ENCODE measurements around the gene AJAP1. TPM values are rescaled to one million over a fixed set of nuclear protein-coding genes. Genes with fewer than 3 reads are reported as not detected.

Gene AJAP1
- total and polyA plus RNA-seq, 12 donors = 0.07 to 2.2 (median 0.44) TPM

DNA sequence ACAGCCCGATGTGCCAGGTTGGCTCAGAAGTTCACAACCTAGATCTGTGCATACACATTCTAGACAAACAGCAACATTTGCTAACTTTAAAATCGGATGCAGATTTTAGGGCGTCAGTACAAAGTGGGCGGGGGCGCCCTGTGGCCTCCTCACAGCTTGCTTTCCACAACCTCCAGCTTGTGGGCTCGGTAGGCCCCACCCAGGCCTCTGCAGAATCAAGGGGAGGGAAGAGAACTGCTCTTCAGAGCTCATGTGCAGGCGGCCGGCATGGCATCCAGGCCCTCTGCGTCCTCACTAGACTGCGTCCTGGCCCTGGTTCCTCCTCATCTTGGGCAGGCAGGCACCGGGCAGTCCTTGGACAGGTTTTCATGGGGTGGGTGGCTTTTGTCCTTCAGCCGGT is 59.3 kb downstream of the AJAP1 start:
- H3K4me1 ChIP-seq (replicated peaks in 1 of 2) = no peaks in the 10 kb centered on the region
- TF ChIP-seq POLR2A (IDR thresholded peaks at IDR 0.05) = no peak
- TF ChIP-seq, protein P1, sequence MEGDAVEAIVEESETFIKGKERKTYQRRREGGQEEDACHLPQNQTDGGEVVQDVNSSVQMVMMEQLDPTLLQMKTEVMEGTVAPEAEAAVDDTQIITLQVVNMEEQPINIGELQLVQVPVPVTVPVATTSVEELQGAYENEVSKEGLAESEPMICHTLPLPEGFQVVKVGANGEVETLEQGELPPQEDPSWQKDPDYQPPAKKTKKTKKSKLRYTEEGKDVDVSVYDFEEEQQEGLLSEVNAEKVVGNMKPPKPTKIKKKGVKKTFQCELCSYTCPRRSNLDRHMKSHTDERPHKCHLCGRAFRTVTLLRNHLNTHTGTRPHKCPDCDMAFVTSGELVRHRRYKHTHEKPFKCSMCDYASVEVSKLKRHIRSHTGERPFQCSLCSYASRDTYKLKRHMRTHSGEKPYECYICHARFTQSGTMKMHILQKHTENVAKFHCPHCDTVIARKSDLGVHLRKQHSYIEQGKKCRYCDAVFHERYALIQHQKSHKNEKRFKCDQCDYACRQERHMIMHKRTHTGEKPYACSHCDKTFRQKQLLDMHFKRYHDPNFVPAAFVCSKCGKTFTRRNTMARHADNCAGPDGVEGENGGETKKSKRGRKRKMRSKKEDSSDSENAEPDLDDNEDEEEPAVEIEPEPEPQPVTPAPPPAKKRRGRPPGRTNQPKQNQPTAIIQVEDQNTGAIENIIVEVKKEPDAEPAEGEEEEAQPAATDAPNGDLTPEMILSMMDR (IDR thresholded peaks at IDR 0.05) = no peak
- H3K27ac ChIP-seq = no peak overlapping the region
- no peaks in the 10 kb centered on the region for H3K9me3 ChIP-seq (replicated peaks in 1 of 3)
- H3K27me3 ChIP-seq = peaks cover 11% of the 10 kb centered on the region
- no peaks in the 10 kb centered on the region for H3K36me3 ChIP-seq (replicated peaks in 1 of 2)
- 62 to 83% (median 78%) methylated on average over 6 to 12 of the region's 12 CpGs for WGBS, 4 donors
- intact Hi-C loops (cut with DNase I) = no loop called here
- no peak overlapping the region for H3K4me3 ChIP-seq
- no peak for DNase-seq

DNA sequence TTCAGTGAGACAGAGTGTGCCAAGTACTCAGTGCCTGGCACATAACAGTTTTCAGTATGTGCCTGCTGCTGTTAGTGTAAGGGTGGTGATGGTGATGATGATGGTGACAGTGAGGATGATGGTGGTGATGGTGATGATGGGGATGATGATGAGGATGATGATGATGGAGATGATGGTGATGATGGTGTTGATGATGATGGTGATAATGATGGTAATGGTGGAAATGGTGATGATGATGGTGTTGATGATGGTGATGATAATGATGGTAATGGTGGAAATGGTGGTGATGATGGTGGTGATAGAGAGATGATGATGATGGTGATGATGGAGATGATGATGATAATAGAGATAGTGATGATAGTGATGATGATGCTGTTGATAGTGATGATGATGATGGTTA is 62.0 kb downstream of the AJAP1 start:
- H3K9me3 ChIP-seq (replicated peaks in 1 of 3) = no peaks in the 10 kb centered on the region
- H3K4me3 ChIP-seq = no peak overlapping the region
- TF ChIP-seq POLR2A (IDR thresholded peaks at IDR 0.05) = no peak
- TF ChIP-seq, protein P1 (IDR thresholded peaks at IDR 0.05) = no peak
- no peaks in the 10 kb centered on the region for H3K36me3 ChIP-seq (replicated peaks in 1 of 2)
- no peaks in the 10 kb centered on the region for H3K4me1 ChIP-seq (replicated peaks in 1 of 2)
- DNase-seq = no peak
- intact Hi-C loops (cut with DNase I) = no loop called here
- no peak overlapping the region for H3K27ac ChIP-seq
- H3K27me3 ChIP-seq = peaks cover 3% of the 10 kb centered on the region

DNA sequence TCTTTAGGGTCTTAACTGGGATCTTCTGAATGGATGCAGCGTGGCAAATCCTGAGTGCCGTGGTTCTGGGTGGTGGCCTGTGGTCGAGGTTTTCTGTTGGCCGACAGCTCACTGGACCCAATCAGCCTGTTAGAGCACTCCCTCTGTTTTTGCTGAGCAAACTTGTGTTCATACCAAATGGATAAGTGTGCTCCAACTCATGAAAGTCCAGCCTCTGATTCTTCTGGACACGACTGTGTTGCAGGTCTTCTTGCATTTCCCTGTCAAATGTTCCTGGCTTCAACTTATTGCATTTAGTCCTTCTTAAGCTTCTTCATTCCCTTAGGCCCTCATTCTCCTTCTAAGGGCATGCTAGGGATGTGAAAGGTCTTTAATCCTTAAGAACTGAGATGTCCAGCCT is 63.7 kb downstream of the AJAP1 start:
- Histone ChIP-seq H3K36me3 (replicated peaks in 1 of 2) (no peaks in the 10 kb centered on the region), H3K27me3 (no peaks in the 10 kb centered on the region), H3K4me3 (no peak overlapping the region), H3K4me1 (replicated peaks in 1 of 2) (no peaks in the 10 kb centered on the region), H3K27ac (no peak overlapping the region), H3K9me3 (replicated peaks in 1 of 3) (no peaks in the 10 kb centered on the region)
- no peak for DNase-seq
- intact Hi-C loops (cut with DNase I) = no loop called here
- TF ChIP-seq, protein P1 (IDR thresholded peaks at IDR 0.05) = no peak
- TF ChIP-seq POLR2A (IDR thresholded peaks at IDR 0.05) = no peak
- WGBS, 4 donors = 67 to 89% (median 82%) methylated on average over 5 of the region's 5 CpGs

DNA sequence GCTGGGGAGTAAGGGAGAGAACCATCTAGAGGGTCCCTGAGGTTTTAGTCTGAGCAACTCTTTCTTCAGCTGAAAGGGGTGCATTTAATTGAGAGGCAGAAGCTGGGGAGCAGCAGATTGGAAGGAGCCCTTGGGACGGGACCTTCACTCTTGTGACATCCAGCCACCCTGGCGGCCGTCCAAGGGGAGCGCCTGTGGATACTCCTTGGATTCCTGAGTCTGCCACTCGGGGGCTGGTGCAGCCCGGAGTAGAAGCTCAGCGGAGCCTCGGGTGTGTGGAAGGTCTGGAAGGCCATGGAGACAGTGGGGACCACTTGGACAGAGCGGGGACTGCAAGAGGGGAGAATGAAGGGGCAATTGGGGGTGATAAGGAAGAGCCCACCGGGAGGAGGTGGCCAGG is 68.7 kb downstream of the AJAP1 start:
- WGBS, 4 donors = 58 to 82% (median 69%) methylated on average over 8 to 10 of the region's 10 CpGs
- H3K27ac ChIP-seq = no peak overlapping the region
- no peaks in the 10 kb centered on the region for H3K4me1 ChIP-seq (replicated peaks in 1 of 2)
- DNase-seq = no peak
- intact Hi-C loops (cut with DNase I) = no loop called here
- no peaks in the 10 kb centered on the region for H3K36me3 ChIP-seq (replicated peaks in 1 of 2)
- no peaks in the 10 kb centered on the region for H3K27me3 ChIP-seq
- TF ChIP-seq, protein P1 (IDR thresholded peaks at IDR 0.05) = no peak
- no peak for TF ChIP-seq POLR2A (IDR thresholded peaks at IDR 0.05)
- H3K9me3 ChIP-seq (replicated peaks in 1 of 3) = no peaks in the 10 kb centered on the region
- no peak overlapping the region for H3K4me3 ChIP-seq
